ENCODE results near the gene KCTD10. TPM values are rescaled to one million over a fixed set of nuclear protein-coding genes. Genes with fewer than 3 reads are reported as not detected.

The KCTD10 gene
- total and polyA plus RNA-seq, 4 donors: 4.2 to 20.1 (median 9.9) TPM

DNA sequence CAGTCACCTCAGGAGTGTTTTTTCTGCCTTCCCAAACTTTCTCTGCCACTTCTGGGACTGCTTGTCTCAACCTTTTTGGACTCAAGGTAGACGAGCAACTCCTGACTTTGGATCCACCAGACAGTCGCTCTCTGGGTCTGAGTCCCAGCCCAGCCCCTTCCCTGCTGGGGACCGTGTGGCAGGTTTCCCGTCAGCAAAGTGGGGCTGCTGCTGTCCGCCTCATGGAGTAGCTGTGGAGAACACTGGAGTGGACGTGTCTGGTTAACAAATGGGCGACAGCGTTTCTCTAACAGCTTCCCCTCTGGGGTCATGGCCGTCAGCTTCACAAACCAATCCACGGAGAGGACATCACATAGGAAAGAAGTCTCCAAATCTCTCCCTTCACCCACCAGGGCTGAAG lies 54.8 kb downstream of the KCTD10 start:
- TF ChIP-seq RAD21 (IDR thresholded peaks at IDR 0.05) (no peak), YY1 (IDR thresholded peaks at IDR 0.05) (no peak), RXRA (IDR thresholded peaks at IDR 0.05) (no peak), HNF4A (conservative IDR thresholded peaks at IDR 0.05) (no peak), CTCF (IDR thresholded peaks at IDR 0.05; ENCODE audit: low read depth, low read length, missing input control) (no peak), TAF1 (conservative IDR thresholded peaks at IDR 0.05) (no peak), NR2F2 (IDR thresholded peaks at IDR 0.05) (no peak), JUND (IDR thresholded peaks at IDR 0.05) (no peak), FOXA2 (IDR thresholded peaks at IDR 0.05) (no peak), EGR1 (IDR thresholded peaks at IDR 0.05; ENCODE audit: low read depth in 2 of 2) (no peak), ATF3 (IDR thresholded peaks at IDR 0.05) (no peak)
- TF ChIP-seq, protein P1, sequence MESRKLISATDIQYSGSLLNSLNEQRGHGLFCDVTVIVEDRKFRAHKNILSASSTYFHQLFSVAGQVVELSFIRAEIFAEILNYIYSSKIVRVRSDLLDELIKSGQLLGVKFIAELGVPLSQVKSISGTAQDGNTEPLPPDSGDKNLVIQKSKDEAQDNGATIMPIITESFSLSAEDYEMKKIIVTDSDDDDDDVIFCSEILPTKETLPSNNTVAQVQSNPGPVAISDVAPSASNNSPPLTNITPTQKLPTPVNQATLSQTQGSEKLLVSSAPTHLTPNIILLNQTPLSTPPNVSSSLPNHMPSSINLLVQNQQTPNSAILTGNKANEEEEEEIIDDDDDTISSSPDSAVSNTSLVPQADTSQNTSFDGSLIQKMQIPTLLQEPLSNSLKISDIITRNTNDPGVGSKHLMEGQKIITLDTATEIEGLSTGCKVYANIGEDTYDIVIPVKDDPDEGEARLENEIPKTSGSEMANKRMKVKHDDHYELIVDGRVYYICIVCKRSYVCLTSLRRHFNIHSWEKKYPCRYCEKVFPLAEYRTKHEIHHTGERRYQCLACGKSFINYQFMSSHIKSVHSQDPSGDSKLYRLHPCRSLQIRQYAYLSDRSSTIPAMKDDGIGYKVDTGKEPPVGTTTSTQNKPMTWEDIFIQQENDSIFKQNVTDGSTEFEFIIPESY (IDR thresholded peaks at IDR 0.05): no peak
- Histone ChIP-seq H3K36me3 (ENCODE audit: control insufficient read depth in 4 of 4, insufficient read depth in 3 of 4, low read depth in 1 of 4, low read length in 3 of 4) (no peaks in the 10 kb centered on the region), H3K4me3 (ENCODE audit: low read depth in 1 of 3, low read length in 3 of 3) (no peak overlapping the region), H3K27me3 (ENCODE audit: control insufficient read depth in 4 of 4, insufficient read depth in 4 of 4, low read length in 3 of 4) (no peaks in the 10 kb centered on the region), H3K27ac (ENCODE audit: low read depth in 1 of 2, low read length in 2 of 2) (no peak overlapping the region), H3K9me3 (ENCODE audit: control insufficient read depth in 4 of 4, low read length in 3 of 4) (no peaks in the 10 kb centered on the region), H3K9ac (ENCODE audit: low read depth in 1 of 2, low read length in 2 of 2) (no peak overlapping the region), H3K4me1 (ENCODE audit: control insufficient read depth in 4 of 4, insufficient read depth in 4 of 4, low read length in 3 of 4) (no peaks in the 10 kb centered on the region)
- WGBS: 44% methylated on average over 10 of the region's 10 CpGs
- DNase-seq (ENCODE audit: low spot score): no peak

GRCh38 chr12:109421355-109422087 lies 55.6 kb downstream of the KCTD10 start:
- Histone ChIP-seq H3K4me3 (ENCODE audit: low read depth in 1 of 3, low read length in 3 of 3) (no peak overlapping the region), H3K9ac (ENCODE audit: low read depth in 1 of 2, low read length in 2 of 2) (no peak overlapping the region), H3K9me3 (ENCODE audit: control insufficient read depth in 4 of 4, low read length in 3 of 4) (no peaks in the 10 kb centered on the region), H3K36me3 (ENCODE audit: control insufficient read depth in 4 of 4, insufficient read depth in 3 of 4, low read depth in 1 of 4, low read length in 3 of 4) (no peaks in the 10 kb centered on the region), H3K4me1 (ENCODE audit: control insufficient read depth in 4 of 4, insufficient read depth in 4 of 4, low read length in 3 of 4) (no peaks in the 10 kb centered on the region), H3K27me3 (ENCODE audit: control insufficient read depth in 4 of 4, insufficient read depth in 4 of 4, low read length in 3 of 4) (no peaks in the 10 kb centered on the region), H3K27ac (ENCODE audit: low read depth in 1 of 2, low read length in 2 of 2) (no peak overlapping the region)
- WGBS: 60% methylated on average over 8 of the region's 8 CpGs
- TF ChIP-seq, protein P2, sequence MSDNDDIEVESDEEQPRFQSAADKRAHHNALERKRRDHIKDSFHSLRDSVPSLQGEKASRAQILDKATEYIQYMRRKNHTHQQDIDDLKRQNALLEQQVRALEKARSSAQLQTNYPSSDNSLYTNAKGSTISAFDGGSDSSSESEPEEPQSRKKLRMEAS (IDR thresholded peaks at IDR 0.05): no peak
- TF ChIP-seq ATF3 (IDR thresholded peaks at IDR 0.05) (no peak), YY1 (IDR thresholded peaks at IDR 0.05) (no peak), RXRA (IDR thresholded peaks at IDR 0.05) (no peak)
- no peak for DNase-seq (ENCODE audit: low spot score)
